Mesothelial cell of epicardium (in vitro differentiated cells): Measurements from ENCODE around the gene EXTL1. TPM values are rescaled to one million over a fixed set of nuclear protein-coding genes. Genes with fewer than 3 reads are reported as not detected.

ENCODE experiments used
- DNase-seq, 2 experiments: peaks; one replicate each; pipeline ENCODE4 v3.0.0; 2021; ENCODE audit warnings: low spot score in 2 of 2; ENCODE audit not compliant: unreplicated experiment in 2 of 2
- H3K27ac Mint-ChIP-seq: 2 replicates; pipeline ENCODE4 v1.8.0; 2021; ENCODE audit warnings: mixed read lengths
- H3K27me3 Mint-ChIP-seq: 2 replicates; pipeline ENCODE4 v1.8.0; 2021; ENCODE audit warnings: low read depth, mixed read lengths
- H3K36me3 Mint-ChIP-seq: 2 replicates; pipeline ENCODE4 v1.8.0; 2021; ENCODE audit warnings: mixed read lengths
- H3K4me1 Mint-ChIP-seq: 2 replicates; pipeline ENCODE4 v1.8.0; 2021; ENCODE audit warnings: mixed read lengths
- H3K4me3 Mint-ChIP-seq: 2 replicates; pipeline ENCODE4 v1.8.0; 2021; ENCODE audit warnings: mild to moderate bottlenecking, moderate library complexity, mixed read lengths
- H3K9me3 Mint-ChIP-seq: 2 replicates; pipeline ENCODE4 v1.8.0; 2021; ENCODE audit warnings: mixed read lengths
- total RNA-seq: library from RNA; stranded (reverse); gene quantifications from 3 replicates; pipeline ENCODE4 v1.2.1, GENCODE V29; 2021
- TF ChIP-seq, protein P1 (sequence below): fragments of 200-600 bp; sonication (generic); IDR thresholded peaks from one replicate; pipeline ENCODE4 v1.5.0; 2021; ENCODE audit warnings: antibody characterized with exemption; ENCODE audit not compliant: unreplicated experiment

Gene EXTL1
- total RNA-seq, 1 donor from 2014 or later = 8.2 TPM

DNA sequence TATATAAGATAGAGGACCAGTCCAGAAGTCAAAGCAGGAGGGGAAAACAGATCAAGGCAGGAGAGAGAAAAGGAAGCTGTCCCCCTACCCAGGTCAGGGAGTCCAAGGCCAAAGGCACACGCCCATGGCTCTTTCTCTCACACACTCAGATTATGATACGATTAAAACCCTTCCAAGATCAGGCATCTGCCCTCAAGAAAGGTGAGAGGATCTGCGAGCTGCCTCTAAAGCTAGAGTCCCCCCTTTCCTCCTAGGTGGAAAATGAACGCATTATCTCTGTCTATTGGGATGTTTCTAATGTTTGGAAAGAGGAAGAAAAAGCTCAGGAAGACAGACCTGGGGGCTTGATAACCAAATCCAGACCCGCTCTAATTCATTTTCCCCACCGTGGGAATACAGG is 31.3 kb upstream of the EXTL1 start:
- peaks cover 15% of the 10 kb centered on the region for H3K36me3 Mint-ChIP-seq

DNA sequence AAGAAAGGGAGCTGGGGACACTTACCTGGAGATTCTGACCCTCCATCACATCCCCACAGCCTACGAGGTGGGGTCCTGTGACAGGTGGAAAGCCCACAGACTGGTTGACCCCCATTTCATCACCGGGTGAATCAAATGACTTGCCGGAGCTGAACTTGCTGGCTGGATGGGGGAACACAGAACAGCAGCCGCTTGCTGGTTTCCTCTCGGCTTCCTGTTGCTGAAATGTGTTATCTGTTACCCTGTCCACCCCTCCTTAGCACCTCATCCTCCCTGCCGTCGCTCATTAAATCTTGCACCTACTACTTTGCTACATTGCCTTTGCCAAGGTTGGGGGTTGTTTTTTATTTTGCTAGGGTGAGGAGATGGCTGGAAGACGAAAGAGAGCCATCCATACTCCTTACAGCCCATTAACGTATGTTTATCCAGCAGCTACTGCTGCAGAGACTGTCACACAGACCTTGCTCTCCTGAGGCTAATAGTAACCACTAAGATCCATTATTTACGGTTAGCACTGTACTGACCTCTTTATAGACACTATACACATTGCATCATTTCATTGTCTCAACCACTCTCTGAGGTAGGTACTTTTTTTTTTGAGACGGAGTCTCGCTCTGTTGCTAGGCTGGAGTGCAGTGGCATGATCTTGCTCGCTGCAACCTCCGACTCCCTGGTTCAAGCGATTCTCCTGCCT is 30.7 kb upstream of the EXTL1 start:
- DNase-seq = no peak
- peaks cover 7% of the 10 kb centered on the region for H3K4me1 Mint-ChIP-seq
- no peaks in the 10 kb centered on the region for H3K27me3 Mint-ChIP-seq
- no peak overlapping the region for H3K4me3 Mint-ChIP-seq
- H3K9me3 Mint-ChIP-seq = no peaks in the 10 kb centered on the region
- H3K27ac Mint-ChIP-seq = no peak overlapping the region
- peaks cover 9% of the 10 kb centered on the region for H3K36me3 Mint-ChIP-seq
- TF ChIP-seq, protein P1, sequence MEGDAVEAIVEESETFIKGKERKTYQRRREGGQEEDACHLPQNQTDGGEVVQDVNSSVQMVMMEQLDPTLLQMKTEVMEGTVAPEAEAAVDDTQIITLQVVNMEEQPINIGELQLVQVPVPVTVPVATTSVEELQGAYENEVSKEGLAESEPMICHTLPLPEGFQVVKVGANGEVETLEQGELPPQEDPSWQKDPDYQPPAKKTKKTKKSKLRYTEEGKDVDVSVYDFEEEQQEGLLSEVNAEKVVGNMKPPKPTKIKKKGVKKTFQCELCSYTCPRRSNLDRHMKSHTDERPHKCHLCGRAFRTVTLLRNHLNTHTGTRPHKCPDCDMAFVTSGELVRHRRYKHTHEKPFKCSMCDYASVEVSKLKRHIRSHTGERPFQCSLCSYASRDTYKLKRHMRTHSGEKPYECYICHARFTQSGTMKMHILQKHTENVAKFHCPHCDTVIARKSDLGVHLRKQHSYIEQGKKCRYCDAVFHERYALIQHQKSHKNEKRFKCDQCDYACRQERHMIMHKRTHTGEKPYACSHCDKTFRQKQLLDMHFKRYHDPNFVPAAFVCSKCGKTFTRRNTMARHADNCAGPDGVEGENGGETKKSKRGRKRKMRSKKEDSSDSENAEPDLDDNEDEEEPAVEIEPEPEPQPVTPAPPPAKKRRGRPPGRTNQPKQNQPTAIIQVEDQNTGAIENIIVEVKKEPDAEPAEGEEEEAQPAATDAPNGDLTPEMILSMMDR = no peak

More for the DNA sequence above, 31.3 kb upstream of the EXTL1 start:
- no peaks in the 10 kb centered on the region for H3K9me3 Mint-ChIP-seq
- H3K4me1 Mint-ChIP-seq = peaks cover 7% of the 10 kb centered on the region
- H3K27me3 Mint-ChIP-seq = no peaks in the 10 kb centered on the region
- H3K4me3 Mint-ChIP-seq = no peak overlapping the region
- no peak for DNase-seq
- no peak overlapping the region for H3K27ac Mint-ChIP-seq
- TF ChIP-seq, protein P1 = no peak

DNA sequence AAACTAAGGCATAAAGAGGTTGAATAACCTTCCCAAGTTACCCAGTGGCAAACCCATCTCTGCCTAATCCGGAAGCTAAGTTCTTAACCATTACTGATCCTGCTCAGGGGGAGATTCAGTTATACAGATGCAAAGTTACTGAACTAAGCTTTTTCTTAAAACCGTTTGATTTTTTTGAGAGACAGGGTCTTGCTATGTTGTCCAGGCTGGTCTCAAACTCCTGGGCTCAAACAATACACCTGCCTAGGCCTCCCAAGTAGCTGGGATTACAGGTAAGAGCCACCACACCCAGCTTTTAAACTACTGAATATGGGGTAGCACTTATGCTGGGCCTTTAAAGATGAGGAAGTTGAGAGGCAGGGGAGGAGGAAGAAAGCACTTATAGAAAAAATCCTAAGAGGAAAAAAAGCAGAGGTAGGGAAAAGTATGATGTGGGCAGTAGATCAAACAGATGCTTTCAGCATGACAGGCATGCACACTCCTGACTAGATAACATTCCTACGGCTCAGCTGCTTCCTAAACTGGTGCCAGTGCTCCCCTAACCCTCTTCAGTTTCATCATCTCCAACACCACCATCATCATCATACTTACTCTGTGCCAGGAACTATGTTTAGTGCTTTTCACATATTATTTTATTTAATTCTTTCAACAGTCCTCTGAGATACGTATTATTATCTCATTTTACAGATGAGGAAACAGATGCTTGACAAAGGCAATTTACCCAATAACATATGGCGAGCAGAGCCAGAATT is 29.5 kb upstream of the EXTL1 start:
- DNase-seq = no peak
- Mint-ChIP-seq H3K4me3 (no peak overlapping the region), H3K36me3 (peaks cover 5% of the 10 kb centered on the region), H3K27me3 (no peaks in the 10 kb centered on the region), H3K27ac (peak overlapping the region; percentile 13), H3K9me3 (no peaks in the 10 kb centered on the region), H3K4me1 (peaks cover 12% of the 10 kb centered on the region)
- TF ChIP-seq, protein P1 = no peak

DNA sequence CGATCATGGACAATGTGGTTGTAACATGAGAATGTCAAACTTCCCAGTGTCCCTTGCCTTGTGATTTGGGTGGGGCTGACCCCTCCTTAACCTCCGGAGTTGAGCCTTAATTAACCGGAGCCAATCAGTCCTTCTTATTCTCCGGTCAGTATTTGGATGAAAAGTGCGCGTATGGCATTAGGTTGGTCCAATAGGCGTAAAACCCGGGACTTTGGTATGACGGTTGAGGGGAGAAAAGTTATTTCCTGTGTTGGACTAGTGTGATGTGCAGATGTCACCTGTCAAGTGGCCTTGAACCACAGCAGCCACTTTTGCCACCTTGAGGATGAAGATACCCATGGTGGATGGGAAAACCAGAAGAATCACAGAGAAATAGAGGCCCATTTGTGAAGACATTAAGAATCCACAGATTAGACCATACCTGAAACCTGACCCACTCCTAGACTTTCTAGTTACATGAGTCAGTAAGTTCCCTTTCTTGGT is 28.8 kb upstream of the EXTL1 start:
- no peaks in the 10 kb centered on the region for H3K9me3 Mint-ChIP-seq
- peaks cover 2% of the 10 kb centered on the region for H3K36me3 Mint-ChIP-seq
- TF ChIP-seq, protein P1 = no peak
- H3K4me1 Mint-ChIP-seq = peaks cover 16% of the 10 kb centered on the region
- no peaks in the 10 kb centered on the region for H3K27me3 Mint-ChIP-seq
- no peak overlapping the region for H3K27ac Mint-ChIP-seq
- DNase-seq = no peak
- no peak overlapping the region for H3K4me3 Mint-ChIP-seq

DNA sequence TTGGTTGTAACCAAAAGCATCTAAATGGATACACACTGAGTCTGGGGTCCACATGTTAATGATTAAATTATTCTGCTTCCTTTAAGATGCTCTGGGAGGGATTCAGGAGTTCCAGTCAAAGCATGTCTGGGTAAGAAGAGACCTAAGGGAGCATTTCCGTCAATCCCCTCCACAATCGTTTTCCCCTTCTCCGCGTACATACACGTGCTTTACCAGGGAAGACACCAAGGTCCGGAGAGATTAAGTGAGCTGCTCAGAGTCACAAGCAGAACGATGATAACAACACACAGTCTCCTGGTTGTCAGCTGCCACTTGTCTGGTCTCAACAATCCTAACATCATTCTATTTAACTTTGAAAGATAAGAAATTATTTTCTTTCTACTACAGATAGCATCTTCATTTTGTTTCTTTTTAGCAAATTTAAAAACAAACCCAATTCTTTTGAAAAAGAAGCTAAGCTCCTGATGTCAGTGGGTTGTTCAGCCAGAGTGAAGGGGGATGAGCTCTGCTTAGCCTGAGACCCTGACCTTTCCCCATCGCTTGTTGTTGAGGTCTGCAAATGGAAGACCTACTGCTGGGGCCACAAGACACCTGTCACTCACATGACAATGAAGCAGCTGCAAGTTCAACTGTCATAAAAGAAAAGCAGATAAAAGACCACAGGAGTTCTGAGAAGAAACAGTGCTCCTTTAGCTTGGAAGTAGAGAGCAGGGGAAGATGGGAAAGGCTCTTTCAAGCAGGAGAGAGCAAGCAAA is 28.2 kb upstream of the EXTL1 start:
- DNase-seq = no peak
- peaks cover 18% of the 10 kb centered on the region for H3K4me1 Mint-ChIP-seq
- H3K36me3 Mint-ChIP-seq = peaks cover 2% of the 10 kb centered on the region
- no peak overlapping the region for H3K27ac Mint-ChIP-seq
- TF ChIP-seq, protein P1 = no peak
- H3K4me3 Mint-ChIP-seq = no peak overlapping the region
- no peaks in the 10 kb centered on the region for H3K9me3 Mint-ChIP-seq
- no peaks in the 10 kb centered on the region for H3K27me3 Mint-ChIP-seq
